NCI-H82 (cell line): ENCODE data around the gene P2RY14.

Experiments used
- DNase-seq: peaks from one replicate; lab custom pipeline; 2025; lab: John Stamatoyannopoulos, UW

Gene P2RY14

DNA sequence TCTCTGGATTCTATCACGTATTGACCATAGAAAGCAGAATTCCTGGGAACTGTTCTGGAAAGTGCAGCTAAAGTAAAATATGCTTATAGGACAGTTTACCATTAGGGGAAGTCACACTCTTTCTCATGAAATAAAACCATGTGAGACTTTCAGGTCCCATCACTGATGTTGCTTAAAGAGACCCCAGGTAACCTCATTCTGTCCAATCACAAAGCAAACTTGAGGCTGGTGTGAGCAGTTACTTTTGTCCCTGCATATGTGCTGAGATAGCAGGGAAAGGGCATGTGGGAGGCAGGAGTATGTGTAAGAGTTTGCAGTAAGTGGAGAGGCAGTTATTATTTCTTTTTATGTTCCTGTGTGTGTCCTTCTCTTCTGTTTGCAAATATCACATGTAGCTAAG, 22.2 kb upstream of the P2RY14 start:
- DNase-seq, result no peak

DNA sequence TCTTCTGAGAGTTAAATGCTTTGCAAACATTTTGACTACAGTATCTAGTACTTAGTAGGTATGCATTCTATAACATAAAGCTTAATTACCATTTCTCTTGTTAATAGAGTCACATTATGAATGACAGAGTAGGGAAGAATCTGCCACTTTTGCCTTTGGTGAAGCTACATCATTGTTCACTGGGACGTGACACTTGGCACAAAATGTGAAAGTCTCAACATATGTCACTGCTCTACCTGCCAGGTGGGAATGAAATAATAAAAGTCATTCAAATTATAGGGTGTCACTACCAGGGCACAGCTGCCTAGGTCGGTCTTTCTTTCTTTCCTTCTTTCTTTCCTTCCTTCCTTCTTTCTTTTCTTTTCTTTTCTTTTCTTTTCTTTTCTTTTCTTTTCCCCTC, 20.7 kb upstream of the P2RY14 start:
- no peak for DNase-seq

DNA sequence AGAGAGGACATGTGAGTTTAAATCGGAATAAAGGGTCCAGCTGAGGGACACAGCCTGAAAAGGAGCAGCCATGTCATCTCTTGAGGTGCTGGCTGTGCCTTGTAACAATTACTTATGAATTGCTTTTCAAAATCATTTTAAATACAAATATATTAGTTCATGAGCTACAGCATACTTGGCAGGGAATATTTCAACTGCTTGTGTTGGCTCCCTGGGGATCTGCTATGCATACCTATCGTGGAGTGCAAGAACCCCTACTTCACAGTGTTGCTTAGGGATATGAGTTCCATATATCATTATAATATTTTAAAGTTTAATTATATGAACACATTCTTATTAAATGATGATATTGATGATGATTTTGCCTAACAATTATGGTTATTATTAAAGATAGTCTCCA, 19.1 kb upstream of the P2RY14 start:
- DNase-seq, result no peak

DNA sequence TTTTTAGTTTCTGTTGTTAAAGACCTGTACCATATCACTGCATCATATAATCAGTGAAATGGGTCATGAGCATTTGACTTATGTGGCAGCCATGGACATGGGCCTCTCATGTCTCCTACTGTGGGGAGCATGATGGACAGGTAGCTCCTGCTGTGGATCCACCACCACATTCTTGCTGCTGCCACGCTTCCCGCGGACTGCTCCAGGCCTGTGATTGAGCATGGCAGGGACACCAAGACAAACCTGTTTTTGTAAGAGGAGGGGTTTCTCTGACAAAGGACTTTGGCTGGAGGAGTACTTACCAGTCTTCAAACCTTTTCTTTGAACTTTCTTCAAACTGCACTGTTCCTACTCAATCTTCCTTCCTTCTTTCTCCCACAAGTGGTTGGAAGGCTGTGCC, 17.9 kb upstream of the P2RY14 start:
- no peak for DNase-seq

DNA sequence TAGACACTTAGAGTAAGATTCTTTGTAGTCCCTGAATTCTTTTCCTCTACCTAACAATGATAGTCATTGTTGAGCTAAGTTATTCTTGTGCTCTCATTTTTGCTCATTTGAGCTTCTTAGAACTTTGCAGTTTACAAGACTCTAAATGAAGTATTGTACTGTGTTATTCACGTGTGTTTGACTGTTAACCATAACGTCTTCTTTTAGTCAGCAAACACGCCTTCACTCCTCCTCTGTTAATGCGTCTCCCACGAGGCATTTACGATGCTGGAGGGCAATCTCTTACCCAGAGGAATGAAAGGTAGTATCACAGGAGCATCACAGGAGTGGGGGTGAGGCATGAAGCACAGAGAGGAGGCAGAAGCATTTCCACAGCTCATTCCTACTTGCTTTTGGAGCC, 14.8 kb upstream of the P2RY14 start:
- no peak for DNase-seq

DNA sequence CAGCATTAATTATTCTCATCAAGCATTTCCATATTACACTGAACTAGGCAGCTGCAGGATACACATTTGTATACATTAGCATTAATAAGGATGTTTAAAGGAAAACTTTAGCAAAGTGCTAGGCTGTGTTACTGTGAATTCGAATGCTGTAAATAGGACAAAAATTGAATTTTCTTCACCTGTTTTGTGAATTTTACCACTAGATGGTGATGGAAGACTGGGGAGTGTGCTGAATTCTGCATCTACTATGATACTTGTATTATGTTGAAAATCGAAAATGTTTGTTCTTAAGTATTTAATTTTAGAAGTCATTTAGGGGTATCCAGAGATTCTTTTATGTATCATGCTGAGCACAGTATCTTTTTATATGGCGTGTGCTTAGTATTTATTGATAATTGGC, 12.3 kb upstream of the P2RY14 start:
- peak; percentile 18 for DNase-seq

DNA sequence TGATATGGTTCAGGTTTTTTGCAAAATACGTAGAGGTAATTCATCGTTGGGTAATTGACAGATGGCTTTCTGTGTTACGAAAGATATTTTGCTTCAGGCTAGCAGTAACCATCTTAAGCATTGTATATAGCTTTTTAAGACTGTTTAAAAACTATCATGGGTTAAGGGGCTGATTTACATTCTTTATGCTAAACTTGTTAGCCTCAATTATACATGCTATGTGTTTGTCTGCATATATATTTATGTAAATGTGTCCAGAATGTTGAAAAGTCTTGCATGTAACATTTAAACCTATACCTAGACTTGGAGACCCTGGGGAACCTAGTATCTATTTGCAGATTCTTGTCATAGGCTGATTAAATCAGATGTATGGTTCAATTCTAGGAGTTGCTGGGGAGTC, 11.1 kb upstream of the P2RY14 start:
- no peak for DNase-seq

DNA sequence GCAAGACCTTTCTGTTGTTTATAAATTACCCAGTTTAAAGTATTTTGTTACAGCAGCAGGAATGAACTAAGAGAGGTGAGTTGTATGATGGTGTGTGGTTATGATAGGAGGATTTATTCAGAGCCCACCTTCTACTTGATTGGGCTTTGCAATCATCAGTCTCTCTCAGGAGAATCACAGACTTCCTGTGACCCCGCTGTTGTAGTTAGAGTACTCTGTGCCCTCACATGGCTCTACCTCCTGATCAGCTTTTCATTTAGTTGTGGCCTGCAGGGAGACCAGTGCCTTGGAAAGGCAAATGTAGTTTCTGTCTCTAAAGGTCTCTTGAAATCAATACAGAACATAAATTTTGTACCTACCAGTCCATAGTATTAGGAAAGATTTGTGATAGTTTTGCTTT, 7.6 kb upstream of the P2RY14 start:
- no peak for DNase-seq

DNA sequence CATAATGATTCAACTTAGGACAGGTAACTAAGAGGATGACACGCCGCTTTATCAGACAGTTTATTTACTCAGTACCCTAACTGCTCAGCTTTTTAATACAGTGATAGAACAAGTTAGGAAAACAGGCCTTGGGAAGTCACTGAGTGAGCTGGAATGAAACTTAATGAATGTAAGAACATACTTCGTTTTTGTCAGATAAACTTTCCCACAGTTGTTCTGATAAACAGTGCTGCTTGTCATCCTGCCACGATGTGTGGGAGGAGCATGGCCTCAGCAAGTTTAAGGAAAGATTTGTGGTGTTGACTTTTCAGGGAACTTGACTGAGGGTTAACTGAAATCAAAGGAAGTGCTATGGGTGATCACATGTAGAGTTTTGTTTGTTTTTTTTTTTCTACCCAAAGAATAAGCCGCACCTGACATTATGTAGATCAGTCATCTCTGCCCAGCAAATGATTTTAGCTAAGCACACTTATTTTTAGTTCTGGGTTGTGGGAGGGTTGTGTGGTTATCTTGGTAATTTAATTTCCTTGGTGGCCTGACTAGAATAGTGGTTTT, 5.6 kb upstream of the P2RY14 start:
- DNase-seq, result no peak

DNA sequence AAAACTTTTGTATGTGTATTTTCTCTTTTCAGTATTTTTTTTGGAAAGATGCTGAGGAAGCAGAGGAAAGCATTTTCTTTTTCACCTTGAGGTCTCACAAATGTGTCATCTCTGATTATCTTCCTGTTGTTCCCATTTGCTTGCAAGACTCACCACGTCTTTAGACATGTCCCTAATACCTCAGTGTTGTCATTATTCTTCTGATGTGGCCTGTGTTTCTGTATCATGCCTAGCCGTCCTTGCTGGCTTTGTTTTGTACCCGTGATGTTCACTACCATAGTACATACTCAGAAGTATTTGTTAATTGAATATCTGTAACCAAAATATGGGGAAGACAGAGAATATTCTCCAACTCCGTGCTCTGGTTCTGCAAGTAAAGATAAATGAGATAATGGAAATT, 5.0 kb upstream of the P2RY14 start:
- no peak for DNase-seq

DNA sequence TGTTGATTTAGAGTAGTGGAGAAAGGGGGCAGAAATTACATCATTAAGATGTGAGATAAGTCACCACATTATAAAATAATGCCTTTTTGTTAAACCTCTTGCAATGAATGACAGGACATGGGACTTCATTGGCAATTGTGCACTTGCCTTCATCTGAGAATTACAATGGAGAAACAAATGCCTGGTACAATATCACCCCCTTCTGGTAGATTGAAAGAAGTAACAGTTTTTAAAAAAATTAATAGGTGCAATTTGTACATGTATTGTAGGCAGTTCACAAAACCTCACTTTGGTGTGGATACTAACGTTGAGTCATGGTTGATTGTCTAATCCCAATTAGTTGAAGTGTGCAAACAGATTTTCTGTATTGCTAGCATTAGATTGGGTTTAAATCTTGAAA, 4.6 kb upstream of the P2RY14 start:
- peak; percentile 61 for DNase-seq

DNA sequence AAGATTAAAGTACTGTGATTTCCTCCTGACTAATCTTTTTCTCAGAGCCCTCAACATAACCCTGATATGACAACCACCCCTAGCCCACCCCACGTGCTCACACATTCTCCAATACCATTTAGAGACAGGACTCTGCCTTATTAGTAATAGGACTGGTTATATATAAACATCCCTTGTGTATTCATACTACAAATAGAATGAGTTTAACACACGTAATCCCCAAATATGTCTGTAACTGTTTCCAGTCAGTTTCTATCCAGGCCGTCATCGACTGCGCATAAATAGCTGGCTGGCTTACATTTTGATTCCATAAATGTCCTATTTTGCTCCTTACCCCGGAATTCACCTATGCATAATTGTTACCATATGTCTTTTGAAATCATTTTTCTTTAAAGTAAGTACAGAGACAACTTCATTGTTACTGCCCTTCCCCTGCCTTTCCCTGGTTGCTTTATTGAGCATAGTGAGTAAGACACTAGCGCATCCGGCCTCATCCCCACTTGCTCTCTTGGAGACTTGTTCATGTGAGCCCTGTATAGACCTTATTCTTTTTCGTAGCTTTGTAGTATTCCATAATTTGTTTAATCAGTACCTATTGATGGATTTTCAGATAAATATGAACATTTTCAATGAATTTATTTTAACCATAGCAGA, 3.5 kb upstream of the P2RY14 start:
- no peak for DNase-seq

DNA sequence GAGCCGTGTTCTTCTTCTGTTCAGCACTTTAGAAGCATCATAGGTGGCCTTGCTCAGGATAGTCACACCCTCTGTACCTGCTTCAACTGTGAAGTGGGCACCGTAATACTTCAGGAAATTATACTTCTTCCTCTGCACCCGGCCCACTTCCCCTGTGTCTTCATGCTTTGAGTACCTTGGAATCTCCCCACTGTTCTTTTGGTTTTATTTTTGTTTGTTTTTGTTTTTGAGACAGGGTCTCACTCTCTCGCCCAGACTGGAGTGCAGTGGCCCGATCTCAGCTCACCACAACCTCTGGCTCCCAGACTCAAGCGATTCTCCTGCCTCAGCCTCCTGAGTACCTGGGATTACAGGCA, 1.7 kb downstream of the P2RY14 start:
- no peak for DNase-seq

DNA sequence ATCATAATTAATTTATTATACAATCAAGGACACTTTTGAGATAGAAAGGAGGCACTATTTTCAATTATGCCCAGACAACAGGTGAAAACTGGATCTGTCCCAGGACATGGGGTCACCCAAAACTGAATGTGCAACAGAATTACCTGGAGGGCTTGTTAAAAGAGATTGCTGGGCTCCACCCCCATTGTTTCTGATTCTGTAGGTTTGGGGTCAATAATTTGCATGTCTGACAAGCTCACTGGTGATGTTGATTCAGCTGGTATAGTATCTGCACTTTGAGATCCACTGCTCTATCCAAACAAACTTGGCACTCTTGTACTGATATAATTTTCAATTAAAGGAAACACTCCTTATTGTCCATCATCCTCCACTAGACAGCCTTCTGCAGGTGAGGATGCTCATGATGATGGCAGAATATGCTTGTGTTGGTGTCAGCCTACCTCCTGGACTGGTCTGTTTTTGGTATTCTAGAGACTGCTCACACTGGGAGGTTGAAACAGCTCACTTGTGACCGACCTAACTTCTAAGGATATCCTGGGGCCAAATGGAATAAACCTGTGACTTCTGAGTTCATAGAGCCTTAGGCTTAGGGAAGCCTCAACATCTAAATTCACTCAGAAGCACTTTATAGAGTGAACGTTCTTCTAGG, 2.2 kb downstream of the P2RY14 start:
- no peak for DNase-seq

DNA sequence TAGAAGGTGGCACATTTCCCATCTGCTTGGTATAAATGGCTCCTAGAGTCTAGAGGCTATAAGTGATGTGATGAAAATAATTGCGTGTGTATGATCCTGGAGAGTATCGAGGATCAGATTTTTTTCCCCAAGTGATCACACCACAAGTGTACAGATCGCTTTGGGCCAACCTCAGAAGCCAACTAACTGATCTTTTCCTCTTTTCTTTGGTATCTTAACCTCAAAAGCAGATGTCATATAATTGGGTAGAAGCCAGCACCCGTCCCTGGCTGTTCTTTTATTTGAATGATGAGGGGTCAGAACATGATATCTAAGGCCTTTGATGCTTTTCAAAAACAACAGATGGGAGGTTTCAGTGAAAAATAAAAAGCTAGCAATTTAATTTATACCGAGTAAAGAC, 3.3 kb downstream of the P2RY14 start:
- DNase-seq, result no peak

DNA sequence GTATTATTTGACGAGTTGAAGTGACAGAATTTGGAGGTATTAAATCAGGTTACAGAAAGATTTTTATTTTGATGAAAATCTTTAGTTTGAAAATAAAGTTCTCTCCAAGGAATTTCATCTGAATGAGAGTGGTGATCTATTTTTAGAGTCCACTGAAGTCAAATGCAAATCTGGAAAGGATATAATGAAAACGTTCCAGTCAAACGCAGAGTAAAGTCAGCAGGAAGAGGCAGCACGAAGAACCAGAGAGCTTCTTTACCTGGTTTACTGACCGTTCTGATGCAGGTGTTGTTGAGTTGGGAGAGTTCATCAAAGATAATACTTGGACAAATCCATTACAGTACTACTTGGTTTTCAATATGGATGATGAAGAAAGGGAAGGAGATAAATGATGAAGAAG, 8.7 kb downstream of the P2RY14 start:
- no peak for DNase-seq

DNA sequence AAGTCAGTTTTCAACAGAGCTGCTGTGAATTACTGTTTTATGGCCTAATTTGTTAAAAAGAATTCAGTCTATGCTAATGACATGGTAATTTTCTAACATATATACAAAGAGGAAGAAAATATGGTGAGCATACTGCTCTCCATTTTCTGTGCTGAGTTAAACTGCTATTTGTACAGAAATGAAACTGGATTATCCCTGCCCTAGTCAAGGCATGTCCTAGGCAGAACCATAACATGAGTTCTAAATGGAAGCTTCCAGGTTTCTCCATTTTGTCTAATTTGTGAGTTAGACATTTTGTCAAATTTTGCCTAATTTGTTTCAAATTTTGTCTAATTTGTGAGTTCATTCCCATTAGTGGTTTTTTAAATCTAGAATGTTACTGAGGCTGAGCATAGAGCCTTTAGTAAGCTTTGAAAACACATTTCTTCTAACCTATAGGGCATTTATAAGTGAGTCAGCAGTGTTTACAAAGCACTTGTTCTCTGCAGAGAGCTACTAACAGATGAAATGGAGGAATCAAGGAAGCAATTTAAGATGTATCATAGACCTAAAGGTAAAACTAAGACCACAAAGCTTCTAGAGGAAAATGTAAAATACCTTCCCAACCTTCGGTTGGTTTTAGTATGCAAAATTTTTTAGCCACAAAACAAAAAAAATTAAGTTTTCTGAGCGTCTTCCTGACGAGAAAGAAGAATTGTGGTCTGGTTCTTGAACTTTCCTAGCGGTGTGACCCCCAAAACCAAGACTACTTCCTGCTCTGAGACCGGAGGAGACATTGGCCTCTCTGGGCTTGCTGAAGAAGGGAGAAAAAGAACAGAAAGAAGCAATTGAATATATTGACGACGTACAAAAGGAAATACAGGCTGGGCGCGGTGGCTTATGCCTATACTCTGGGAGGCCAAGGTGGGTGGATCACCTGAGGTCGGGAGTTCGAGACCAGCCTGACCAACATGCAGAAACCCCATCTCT, 9.8 kb downstream of the P2RY14 start:
- DNase-seq, result no peak

DNA sequence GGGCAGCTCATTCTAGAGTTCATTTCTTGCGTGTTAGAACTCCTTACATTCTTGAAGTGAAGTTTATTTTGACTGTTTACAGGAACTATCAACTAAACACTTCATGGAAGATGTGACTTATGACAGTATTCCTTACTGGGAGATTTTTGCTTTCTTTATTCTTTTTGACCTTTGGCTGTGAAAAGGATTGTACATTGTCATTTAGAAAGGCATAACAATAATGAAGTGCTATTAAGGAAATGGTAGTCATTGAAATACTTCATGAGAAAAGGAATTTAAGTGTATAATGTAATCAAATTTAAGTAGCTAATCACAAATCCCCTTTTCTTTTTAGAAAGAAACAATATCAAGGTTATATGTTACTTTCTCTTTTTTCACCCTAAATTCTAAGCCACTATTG, 11.3 kb downstream of the P2RY14 start:
- DNase-seq, result no peak

DNA sequence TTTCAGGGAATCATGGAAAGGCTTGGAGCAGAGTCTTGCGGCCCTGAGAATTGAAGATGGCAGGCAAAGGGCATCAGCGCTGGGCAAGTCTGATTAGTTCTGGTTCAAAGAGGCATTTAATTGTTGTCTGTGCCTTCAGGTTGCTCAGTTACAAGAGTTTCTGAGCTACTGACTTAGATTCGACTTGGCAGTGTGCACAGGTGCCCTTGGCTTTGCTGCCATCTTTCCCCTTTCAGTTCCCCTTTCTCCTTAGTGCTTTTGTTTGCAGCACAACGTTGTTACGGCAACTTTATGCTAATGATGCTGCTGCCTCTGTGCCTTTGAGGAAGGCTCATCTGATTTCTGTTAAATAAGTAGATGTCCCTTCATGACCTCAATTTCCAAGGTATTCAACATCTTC, 12.5 kb downstream of the P2RY14 start:
- DNase-seq, result peak; percentile 10

DNA sequence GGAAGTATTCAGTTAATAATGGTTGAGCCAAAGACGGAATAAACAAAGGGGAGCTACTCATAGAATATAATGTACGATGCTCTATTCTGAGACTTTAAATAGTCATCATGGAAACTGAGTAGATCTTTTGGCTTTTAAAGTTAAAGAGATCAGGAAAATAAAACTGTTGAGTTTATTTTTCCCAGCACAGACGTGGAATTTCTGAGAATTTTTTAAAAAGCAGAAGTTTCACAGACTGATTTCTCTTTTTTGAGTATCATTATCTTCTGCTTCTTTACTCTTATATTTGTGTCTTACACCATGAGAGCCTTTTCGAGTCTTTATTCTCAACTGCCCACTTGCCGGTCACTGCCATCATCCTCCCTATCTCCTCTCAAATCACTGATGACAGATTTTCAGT, 13.2 kb downstream of the P2RY14 start:
- no peak for DNase-seq

DNA sequence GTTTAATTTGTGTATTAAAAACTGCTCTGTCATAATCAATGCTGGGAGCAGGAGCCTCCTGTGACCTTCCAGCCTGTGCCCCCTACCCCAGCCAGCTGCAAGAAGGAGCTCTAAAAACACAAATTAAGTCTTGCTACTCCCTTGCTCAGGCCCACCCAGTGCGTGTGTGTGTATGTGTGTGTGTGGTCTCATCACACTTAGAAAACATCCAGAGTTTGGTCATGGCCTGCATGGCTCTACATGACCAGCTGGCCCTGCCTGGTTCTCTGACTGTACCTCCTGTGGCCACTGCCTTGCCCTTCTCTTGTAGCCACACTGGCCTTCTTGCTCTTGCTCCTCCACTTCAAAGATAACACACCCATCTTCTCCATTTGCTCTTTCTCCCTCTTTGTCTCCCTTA, 13.7 kb downstream of the P2RY14 start:
- DNase-seq, result no peak

DNA sequence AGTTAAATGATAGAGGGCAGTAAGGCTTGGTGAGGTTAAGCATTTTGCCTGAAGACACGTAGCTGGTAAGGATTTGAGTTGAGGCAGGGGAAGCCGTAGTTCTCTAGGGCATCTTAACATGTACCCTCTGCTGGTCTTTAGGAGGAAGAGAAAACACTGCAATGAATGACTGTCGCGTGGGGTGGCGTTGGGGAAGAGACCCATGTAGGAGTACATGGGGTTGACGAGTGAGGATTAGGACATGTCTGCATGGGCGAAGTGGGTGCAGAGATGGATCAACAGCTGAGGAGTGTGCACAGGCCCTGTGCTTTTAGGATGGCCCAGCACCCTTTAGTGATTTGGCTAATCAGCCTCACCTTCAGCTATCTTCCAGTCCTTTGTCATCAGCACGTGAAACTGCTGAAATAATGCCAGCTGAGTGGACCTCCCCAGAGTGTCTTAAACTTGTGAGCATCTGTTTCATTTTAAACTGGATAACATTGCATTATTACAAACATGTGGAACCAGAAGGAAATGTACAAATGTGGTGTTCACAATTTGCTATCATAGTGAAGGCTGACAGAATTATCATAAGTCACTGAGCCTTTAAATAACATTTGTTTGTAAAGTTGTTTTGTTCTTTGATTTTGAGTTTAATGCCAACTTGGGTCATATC, 15.3 kb downstream of the P2RY14 start:
- peak; percentile 14 for DNase-seq
